Measurements from ENCODE around the gene MMRN2.

- TF ChIP-seq CTCF (IDR thresholded peaks at IDR 0.05; ENCODE audit: low read depth, low read length, missing input control) (no peak), RXRA (IDR thresholded peaks at IDR 0.05) (no peak), RAD21 (IDR thresholded peaks at IDR 0.05) (no peak), JUND (IDR thresholded peaks at IDR 0.05) (no peak), REST (IDR thresholded peaks at IDR 0.05) (no peak), SP1 (IDR thresholded peaks at IDR 0.05) (no peak), ZBTB33 (IDR thresholded peaks at IDR 0.05) (no peak), GABPA (IDR thresholded peaks at IDR 0.05 in 1 of 2, conservative IDR thresholded peaks at IDR 0.05 in 1 of 2) (no peak), TAF1 (conservative IDR thresholded peaks at IDR 0.05) (no peak), NR2F2 (IDR thresholded peaks at IDR 0.05) (peak; percentile 43), HNF4G (IDR thresholded peaks at IDR 0.05) (no peak), MAX (IDR thresholded peaks at IDR 0.05) (no peak), EGR1 (IDR thresholded peaks at IDR 0.05; ENCODE audit: low read depth in 2 of 2) (no peak), HNF4A (conservative IDR thresholded peaks at IDR 0.05) (no peak)
Measured at GRCh38 chr10:86900955-86901354, 56.5 kb downstream of the MMRN2 start.

All from liver (tissue), 3 donors.